Spinal cord (tissue), 4 donors: ENCODE measurements around the gene MTCP1. TPM values are rescaled to one million over a fixed set of nuclear protein-coding genes. Genes with fewer than 3 reads are reported as not detected.

ENCODE experiments used
- polyA plus RNA-seq, 2 donors: library from polyadenylated mRNA; unstranded; fragments of 120-200 nt; gene quantifications; one replicate each; pipeline ENCODE4 v1.2.1, GENCODE V29; 2013; ENCODE audit not compliant: insufficient read length in 2 of 2
- total RNA-seq, 2 donors: library from RNA; depleted of rRNA in 1 of 2; stranded (reverse); fragments of 120-200 nt in 1 of 2; fragments of >200 nt in 1 of 2; gene quantifications; one replicate each; pipeline versions ENCODE4 v1.2.3 to v1.2.4, GENCODE V29; 2013 to 2014

MTCP1 gene
- total and polyA plus RNA-seq, 4 donors = 13.3 to 24.9 (median 18.4) TPM

Other genes starting within 250 kb of the MTCP1 start
- gene SMIM9, start 236.5 kb downstream of the MTCP1 start, total RNA-seq = not detected
- gene SMIM9, start 236.5 kb downstream of the MTCP1 start, polyA plus RNA-seq = not detected
- 1 to 10 TPM in 1 of 2 donors, under 1 TPM in 1; 0.69 to 3.7 TPM for gene F8A1, start 184.8 kb downstream of the MTCP1 start, total RNA-seq
- 10 to 100 TPM; 33.1 to 33.8 TPM for gene F8A1, start 184.8 kb downstream of the MTCP1 start, polyA plus RNA-seq
- gene F8, start 48.4 kb downstream of the MTCP1 start, total RNA-seq = 1 to 10 TPM; 8.0 TPM
- gene F8, start 48.4 kb downstream of the MTCP1 start, polyA plus RNA-seq = 1 to 10 TPM; 4.8 to 6.0 TPM
- 100 to 1,000 TPM in 1 of 2 donors, 10 to 100 TPM in 1; 44.7 to 130 TPM for gene FUNDC2, start 44.3 kb downstream of the MTCP1 start, total RNA-seq
- 100 to 1,000 TPM; 108 to 118 TPM for gene FUNDC2, start 44.3 kb downstream of the MTCP1 start, polyA plus RNA-seq
- gene CMC4, start within 50 bp of the MTCP1 start, total RNA-seq = 10 to 100 TPM in 1 of 2 donors, 1 to 10 TPM in 1; 5.5 to 18.6 TPM
- gene CMC4, start within 50 bp of the MTCP1 start, polyA plus RNA-seq = 10 to 100 TPM; 10.9 to 13.8 TPM
- 10 to 100 TPM; 12.4 to 18.5 TPM for gene BRCC3, start 372 bp upstream of the MTCP1 start, total RNA-seq
- gene BRCC3, start 372 bp upstream of the MTCP1 start, polyA plus RNA-seq = 10 to 100 TPM; 24.4 to 26.9 TPM
- gene VBP1, start 145.3 kb upstream of the MTCP1 start, total RNA-seq = 100 to 1,000 TPM in 1 of 2 donors, 10 to 100 TPM in 1; 81.5 to 142 TPM
- gene VBP1, start 145.3 kb upstream of the MTCP1 start, polyA plus RNA-seq = 100 to 1,000 TPM; 123 to 158 TPM
- gene RAB39B, start 193.4 kb upstream of the MTCP1 start, total RNA-seq = 10 to 100 TPM in 1 of 2 donors, 1 to 10 TPM in 1; 5.7 to 21.7 TPM
- 10 to 100 TPM; 17.1 to 22.6 TPM for gene RAB39B, start 193.4 kb upstream of the MTCP1 start, polyA plus RNA-seq